Psoas muscle (tissue), 8 donors: Measurements from ENCODE around the gene CHAD. TPM values are rescaled to one million over a fixed set of nuclear protein-coding genes. Genes with fewer than 3 reads are reported as not detected.

Experiments
- ATAC-seq, 4 donors: fragments of 200-7000 bp; cut with Tn5 transposase; one replicate each; pipeline ENCODE4 v1.9.1; 2020; ENCODE audit warnings: moderate library complexity in 3 of 4, mild to moderate bottlenecking in 2 of 4
- DNase-seq, 2 donors: peaks; one replicate each; pipeline ENCODE4 v3.0.0-alpha.2; 2020
- H3K27ac ChIP-seq: fragments of 200-600 bp; one replicate; pipeline ENCODE4 v1.8.0; 2022
- H3K27me3 ChIP-seq, 3 donors: fragments of 200-600 bp in 1 of 3; one replicate each; pipeline versions ENCODE4 v1.6.1 to v1.8.0; 2013 to 2022; ENCODE audit warnings: low read length in 2 of 3, mild to moderate bottlenecking in 2 of 3, moderate library complexity in 1 of 3; ENCODE audit not compliant: insufficient read depth in 3 of 3
- H3K36me3 ChIP-seq, 2 donors: fragments of 200-600 bp in 1 of 2; one replicate each; pipeline versions ENCODE4 v1.6.1 to v1.8.0; 2013 to 2022; ENCODE audit warnings: low read depth in 1 of 2, mild to moderate bottlenecking in 1 of 2, moderate library complexity in 1 of 2; ENCODE audit not compliant: insufficient read depth in 1 of 2
- H3K4me1 ChIP-seq: fragments of 200-600 bp; one replicate; pipeline ENCODE4 v1.8.0; 2022
- H3K4me3 ChIP-seq: fragments of 200-600 bp; one replicate; pipeline ENCODE4 v1.8.0; 2022; ENCODE audit warnings: mild to moderate bottlenecking
- H3K9me3 ChIP-seq: fragments of 200-600 bp; one replicate; pipeline ENCODE4 v1.8.0; 2022
- WGBS, 3 donors: extraction: QIAGEN DNeasy Blood & Tissue Kit; methylation state at CpG; one replicate each; pipeline versions ENCODE4 v1.1.6 to v1.1.7; 2013; 5-methylcytosine and 5-hydroxymethylcytosine counted together
- intact Hi-C, 2 donors: fragments of 100-400 bp; cut with DNase I; formaldehyde crosslinking; loops; one replicate each; pipeline versions ENCODE4 v1.11.0 to v1.14.2; 2022
- long read RNA-seq, 2 donors: library from polyadenylated mRNA; unstranded; transcript quantifications; one replicate each; pipeline ENCODE4 v2.0.0, GENCODE V29; 2021
- polyA plus RNA-seq, 3 donors: library from polyadenylated mRNA; stranded (reverse); fragments of 200-250 nt; gene quantifications; one replicate each; pipeline ENCODE4 v1.2.3, GENCODE V29; 2013
- total RNA-seq, 4 donors: library from RNA; stranded (reverse); fragmentation: NEBNext Ultra II Directional in 2 of 4; extraction: Animal tissue kit (Norgen Biotek cat#: 25700) in 2 of 4; gene quantifications; one replicate each; pipeline versions ENCODE4 v1.2.1 to v1.2.4, GENCODE V29; 2021 to 2023
- TF ChIP-seq, protein P1 (sequence below): fragments of 200-600 bp; IDR thresholded peaks from one replicate; pipeline ENCODE4 v1.8.0; 2022; ENCODE audit warnings: antibody characterized with exemption
- donor health status: healthy with polysubstance abuse.
- donor health status: DM: no; HTN: no; CAD: no; lungs with moderate emphysema.
- donor health status: Bipolar disorder and iron deficiency.
- donor health status: healthy.
- donor health status: DM: yes; HTN: yes; CAD: no.
- donor health status: DM: no; HTN: no; CAD: no.
- donor health status: DM: no; HTN: no; CAD: no.
- donor health status: DM: yes; HTN: yes; CAD: no.

The CHAD gene
- total RNA-seq (under 1 TPM in 3 of 4 donors, not detected in 1; 0.32 to 0.76 (median 0.44) TPM), polyA plus RNA-seq (under 1 TPM in 2 of 3 donors, not detected in 1; 0.09 to 0.42 TPM)
- long read RNA-seq, donor 1, partial matches to known transcripts: 0 of 1 reads
- long read RNA-seq, donor 1, other reads (novel, unspliced or antisense): 1 of 1 reads
- long read RNA-seq, donor 2, partial matches to known transcripts: 0 of 17 reads
- long read RNA-seq, donor 2, other reads (novel, unspliced or antisense): 16 of 17 reads

GRCh38 chr17:50468304-50469207 lies at the start of gene CHAD:
Gene CHAD (minus strand): TSS chr17:50468880. CDS start chr17:50468813, 67 bp downstream.
- peak; percentile 43 to 61 for DNase-seq
- intact Hi-C loops: loop anchor here in 1 of 2 donors (5.0 kb wide), 1 partner anchor 106 kb away; no protein-coding TSS in a partner anchor
- no peaks in the 10 kb centered on the region for H3K9me3 ChIP-seq
- TF ChIP-seq, protein P1, sequence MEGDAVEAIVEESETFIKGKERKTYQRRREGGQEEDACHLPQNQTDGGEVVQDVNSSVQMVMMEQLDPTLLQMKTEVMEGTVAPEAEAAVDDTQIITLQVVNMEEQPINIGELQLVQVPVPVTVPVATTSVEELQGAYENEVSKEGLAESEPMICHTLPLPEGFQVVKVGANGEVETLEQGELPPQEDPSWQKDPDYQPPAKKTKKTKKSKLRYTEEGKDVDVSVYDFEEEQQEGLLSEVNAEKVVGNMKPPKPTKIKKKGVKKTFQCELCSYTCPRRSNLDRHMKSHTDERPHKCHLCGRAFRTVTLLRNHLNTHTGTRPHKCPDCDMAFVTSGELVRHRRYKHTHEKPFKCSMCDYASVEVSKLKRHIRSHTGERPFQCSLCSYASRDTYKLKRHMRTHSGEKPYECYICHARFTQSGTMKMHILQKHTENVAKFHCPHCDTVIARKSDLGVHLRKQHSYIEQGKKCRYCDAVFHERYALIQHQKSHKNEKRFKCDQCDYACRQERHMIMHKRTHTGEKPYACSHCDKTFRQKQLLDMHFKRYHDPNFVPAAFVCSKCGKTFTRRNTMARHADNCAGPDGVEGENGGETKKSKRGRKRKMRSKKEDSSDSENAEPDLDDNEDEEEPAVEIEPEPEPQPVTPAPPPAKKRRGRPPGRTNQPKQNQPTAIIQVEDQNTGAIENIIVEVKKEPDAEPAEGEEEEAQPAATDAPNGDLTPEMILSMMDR: no peak
- H3K27me3 ChIP-seq: no peaks in the 10 kb centered on the region
- peak within 1 kb of the TSS; percentile 65 for H3K4me3 ChIP-seq
- peak within 1 kb of the TSS; percentile 71 for H3K27ac ChIP-seq
- peaks cover 0 to 4% of the 10 kb centered on the region in 2 donors for H3K36me3 ChIP-seq
- H3K4me1 ChIP-seq: peaks cover 42% of the 10 kb centered on the region
- 19 to 34% (median 20%) methylated on average over 55 to 71 of the region's 71 CpGs for WGBS, 3 donors
- peak; percentile 35 to 45 (median 36) for ATAC-seq

DNA sequence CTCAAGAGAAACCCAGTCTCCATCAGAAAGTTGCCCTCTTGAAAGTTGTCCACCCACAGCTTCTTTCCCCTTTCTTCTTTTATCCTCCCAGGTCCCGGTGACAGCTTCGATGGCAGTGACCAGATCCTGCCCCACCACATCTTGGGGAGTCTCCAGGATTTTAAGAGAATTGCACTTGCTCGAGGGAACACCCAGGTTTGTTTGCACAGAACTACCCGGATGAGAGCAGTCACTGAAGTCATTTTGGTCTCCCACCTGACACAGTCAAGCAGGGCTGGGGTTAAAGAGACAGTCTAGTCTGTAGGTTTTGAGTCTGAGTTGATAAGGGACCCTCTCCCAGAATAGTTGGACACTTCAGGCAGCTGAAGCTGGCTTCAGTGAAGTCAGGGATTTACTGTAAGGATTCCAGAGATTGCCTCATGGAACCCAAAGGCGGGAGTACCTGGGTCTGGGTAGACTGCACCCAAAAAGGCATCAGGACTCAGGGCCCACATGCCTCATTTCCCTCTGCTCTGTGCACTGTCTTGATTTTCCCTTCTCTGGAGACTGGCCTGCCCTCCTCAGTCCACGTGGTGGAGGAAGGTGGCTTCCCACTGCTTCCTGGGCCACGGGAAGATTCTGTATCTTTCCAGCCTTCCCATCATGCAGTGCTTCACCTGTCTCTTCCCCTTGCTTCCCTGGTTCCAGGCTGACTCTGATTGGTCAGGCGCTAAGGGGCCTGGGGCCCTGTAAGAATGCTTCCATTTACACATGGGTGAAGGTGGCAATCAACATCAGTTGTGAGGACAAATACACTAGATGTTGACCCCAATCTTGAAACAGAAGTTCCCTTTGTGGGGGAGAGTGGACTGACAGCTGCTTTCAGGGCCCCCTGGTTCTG lies 49.1 kb upstream of the CHAD start:
- ATAC-seq: no peak
- WGBS, 3 donors: 70 to 78% (median 73%) methylated on average over 8 of the region's 8 CpGs
- TF ChIP-seq, protein P1: no peak
- Histone ChIP-seq H3K9me3 (no peaks in the 10 kb centered on the region), H3K4me1 (no peaks in the 10 kb centered on the region), H3K4me3 (no peak overlapping the region), H3K36me3 (no peaks in the 10 kb centered on the region), H3K27ac (no peak overlapping the region), H3K27me3 (no peaks in the 10 kb centered on the region)
- intact Hi-C loops: no loop called here
- no peak for DNase-seq

DNA sequence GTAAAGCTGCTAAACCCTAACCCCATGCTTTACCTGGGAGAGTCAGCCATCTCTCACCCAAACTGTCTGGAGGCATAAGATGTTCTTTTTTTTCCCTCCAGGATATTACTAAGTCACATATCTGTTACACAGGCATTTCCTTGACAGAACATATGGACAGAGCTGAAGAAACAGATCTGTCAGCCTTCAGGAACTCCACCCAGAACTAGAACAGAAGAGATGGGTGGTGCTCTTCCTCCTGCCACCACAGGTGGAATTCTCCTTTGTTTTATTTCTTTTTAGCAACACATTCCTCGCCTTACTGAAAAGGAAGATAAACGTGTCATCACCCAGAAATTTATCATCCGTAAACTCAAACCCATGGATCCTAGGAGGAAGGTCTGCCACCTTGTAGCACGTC lies 48.3 kb upstream of the CHAD start:
- DNase-seq (no peak), ATAC-seq (no peak)
- TF ChIP-seq, protein P1: no peak
- Histone ChIP-seq H3K4me3 (no peak overlapping the region), H3K4me1 (no peaks in the 10 kb centered on the region), H3K9me3 (no peaks in the 10 kb centered on the region), H3K36me3 (no peaks in the 10 kb centered on the region), H3K27me3 (no peaks in the 10 kb centered on the region), H3K27ac (no peak overlapping the region)
- WGBS, 3 donors: 74 to 85% (median 81%) methylated on average over 4 of the region's 4 CpGs
- intact Hi-C loops: no loop called here

DNA sequence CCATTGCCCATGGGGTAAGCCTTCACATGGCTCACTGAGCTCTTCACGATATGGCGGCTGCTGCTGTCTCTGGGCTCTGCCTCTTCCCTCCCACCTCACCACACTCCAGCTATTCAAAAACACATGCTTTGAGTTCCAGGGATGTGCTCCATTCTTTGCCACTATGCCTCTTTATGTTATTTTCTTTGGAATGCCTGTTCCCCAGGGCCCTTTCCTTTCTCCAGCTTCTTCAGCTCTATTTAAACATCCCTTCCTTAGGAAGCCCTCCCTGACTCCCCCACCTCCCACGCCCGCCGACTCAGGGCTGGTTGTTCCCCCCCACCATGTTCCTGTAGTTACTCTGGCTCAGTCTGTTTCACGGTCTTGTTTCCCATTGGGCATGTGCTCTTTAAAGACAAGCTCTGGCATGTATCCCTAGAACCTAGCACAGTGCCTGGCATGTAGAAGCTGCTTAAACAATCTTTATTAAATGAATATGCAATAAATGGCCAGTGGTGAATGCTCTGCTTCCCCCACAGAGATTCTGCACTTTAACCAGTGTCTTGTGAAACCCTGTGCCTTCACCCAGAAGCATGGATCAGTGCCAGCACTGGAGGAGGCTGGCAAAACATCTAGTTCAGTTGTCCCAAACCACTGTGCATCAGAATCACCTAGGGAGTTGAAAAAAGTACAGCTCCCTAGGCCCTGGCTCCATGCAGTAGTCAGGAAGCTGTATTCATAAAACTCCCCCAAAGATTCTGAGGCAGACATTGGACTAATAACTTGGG lies 46.4 kb upstream of the CHAD start:
- H3K4me3 ChIP-seq: no peak overlapping the region
- DNase-seq: no peak
- intact Hi-C loops: no loop called here
- WGBS, 3 donors: 65 to 76% (median 68%) methylated on average over 6 of the region's 6 CpGs
- H3K27me3 ChIP-seq: no peaks in the 10 kb centered on the region
- H3K9me3 ChIP-seq: no peaks in the 10 kb centered on the region
- TF ChIP-seq, protein P1: no peak
- peak in 2 of 4 donors; percentile 35 to 41 for ATAC-seq
- no peak overlapping the region for H3K27ac ChIP-seq
- H3K36me3 ChIP-seq: no peaks in the 10 kb centered on the region
- no peaks in the 10 kb centered on the region for H3K4me1 ChIP-seq
